Esophagus squamous epithelium (tissue), 5 donors: Measurements from ENCODE around the gene RPL28. TPM values are rescaled to one million over a fixed set of nuclear protein-coding genes. Genes with fewer than 3 reads are reported as not detected.

ENCODE experiments used
- DNase-seq: peaks from one replicate; lab custom pipeline; 2025; lab: John Stamatoyannopoulos, UW
- H3K27ac ChIP-seq, 4 donors: fragments of 200-600 bp; sonication (generic); one replicate each; pipeline ENCODE4 v1.5.1; 2016 to 2019; ENCODE audit warnings: mild to moderate bottlenecking in 1 of 4
- H3K27me3 ChIP-seq, 4 donors: fragments of 200-600 bp; sonication (generic); 1 replicate in 3 of 4; 2 replicates in 1 of 4; pipeline versions ENCODE4 v1.5.1 to v1.6.0; 2017 to 2021; ENCODE audit warnings: antibody characterized with exemption in 1 of 4
- H3K36me3 ChIP-seq, 3 donors: fragments of 200-600 bp; sonication (generic); one replicate each; pipeline ENCODE4 v1.5.1; 2016 to 2019
- H3K4me1 ChIP-seq, 3 donors: fragments of 200-600 bp; sonication (generic); one replicate each; pipeline ENCODE4 v1.5.1; 2017 to 2019
- H3K4me3 ChIP-seq, 4 donors: fragments of 200-600 bp; sonication (generic); 1 replicate in 3 of 4; 2 replicates in 1 of 4; pipeline ENCODE4 v1.5.1; 2016 to 2019; ENCODE audit warnings: mild to moderate bottlenecking in 2 of 4, moderate library complexity in 1 of 4
- H3K9me3 ChIP-seq, 3 donors: fragments of 200-600 bp; sonication (generic); one replicate each; pipeline ENCODE4 v1.5.1; 2016 to 2019
- POLR2A ChIP-seq, 4 donors: fragments of 450-650 bp; IDR thresholded peaks; one replicate each; pipeline ENCODE4 v1.6.1; 2017; ENCODE audit warnings: antibody characterized with exemption in 4 of 4, mild to moderate bottlenecking in 4 of 4, moderate library complexity in 3 of 4
- WGBS, 2 donors: methylation state at CpG; one replicate each; pipeline ENCODE4 v1.1.5; 2018; 5-methylcytosine and 5-hydroxymethylcytosine counted together
- intact Hi-C: fragments of 100-400 bp; cut with DNase I; formaldehyde crosslinking; loops from one replicate; pipeline ENCODE4 v1.15.0; 2022
- total RNA-seq, 4 donors: library from RNA; depleted of rRNA; stranded (reverse); fragments of >200 nt; gene quantifications; one replicate each; pipeline ENCODE4 v1.1.0, GENCODE V29; 2016
- TF ChIP-seq, protein P1 (sequence below), 6 experiments: fragments of 450-650 bp in 4 of 6; fragments of 200-600 bp in 2 of 6; sonication (generic) in 2 of 6; IDR thresholded peaks; one replicate each; pipeline ENCODE4 v1.5.1; 2016 to 2019; ENCODE audit warnings: antibody characterized with exemption in 6 of 6, mild to moderate bottlenecking in 4 of 6, moderate library complexity in 4 of 6
- donor health status: DM: yes; HTN: yes; CAD: no.

RPL28 gene
- total RNA-seq: 100 to 1,000 TPM; 395 to 866 (median 753) TPM

- peak; percentile 88 for DNase-seq
- peak within 1 kb of the TSS; percentile 74 to 97 (median 88) for H3K4me3 ChIP-seq
- H3K9me3 ChIP-seq: no peaks in the 10 kb centered on the region
- H3K36me3 ChIP-seq: peaks cover 6 to 46% (median 22%) of the 10 kb centered on the region in 3 donors
- H3K4me1 ChIP-seq: peaks cover 34 to 74% (median 56%) of the 10 kb centered on the region in 3 donors
- TF ChIP-seq, protein P1, sequence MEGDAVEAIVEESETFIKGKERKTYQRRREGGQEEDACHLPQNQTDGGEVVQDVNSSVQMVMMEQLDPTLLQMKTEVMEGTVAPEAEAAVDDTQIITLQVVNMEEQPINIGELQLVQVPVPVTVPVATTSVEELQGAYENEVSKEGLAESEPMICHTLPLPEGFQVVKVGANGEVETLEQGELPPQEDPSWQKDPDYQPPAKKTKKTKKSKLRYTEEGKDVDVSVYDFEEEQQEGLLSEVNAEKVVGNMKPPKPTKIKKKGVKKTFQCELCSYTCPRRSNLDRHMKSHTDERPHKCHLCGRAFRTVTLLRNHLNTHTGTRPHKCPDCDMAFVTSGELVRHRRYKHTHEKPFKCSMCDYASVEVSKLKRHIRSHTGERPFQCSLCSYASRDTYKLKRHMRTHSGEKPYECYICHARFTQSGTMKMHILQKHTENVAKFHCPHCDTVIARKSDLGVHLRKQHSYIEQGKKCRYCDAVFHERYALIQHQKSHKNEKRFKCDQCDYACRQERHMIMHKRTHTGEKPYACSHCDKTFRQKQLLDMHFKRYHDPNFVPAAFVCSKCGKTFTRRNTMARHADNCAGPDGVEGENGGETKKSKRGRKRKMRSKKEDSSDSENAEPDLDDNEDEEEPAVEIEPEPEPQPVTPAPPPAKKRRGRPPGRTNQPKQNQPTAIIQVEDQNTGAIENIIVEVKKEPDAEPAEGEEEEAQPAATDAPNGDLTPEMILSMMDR (IDR thresholded peaks at IDR 0.05): peak in 3 of 6 experiments; percentile 7 to 24 (median 9)
- peak; percentile 72 to 100 (median 98) for TF ChIP-seq POLR2A (IDR thresholded peaks at IDR 0.05)
- WGBS, 2 donors: 0 to 1% methylated on average over 35 to 41 of the region's 68 CpGs
- intact Hi-C loops: no loop called here
- no peaks in the 10 kb centered on the region for H3K27me3 ChIP-seq
- H3K27ac ChIP-seq: peak within 1 kb of the TSS; percentile 86 to 97 (median 93)
Measured at GRCh38 chr19:55385724-55386492, at the start of gene RPL28. TSS of gene RPL28 (plus strand) at chr19:55385932. CDS start at chr19:55386358, 426 bp downstream.

GRCh38 chr19:55336101-55336500 is 49.6 kb upstream of the RPL28 start:
- Histone ChIP-seq H3K4me1 (peaks cover 11 to 22% (median 13%) of the 10 kb centered on the region in 3 donors), H3K27ac (no peak overlapping the region), H3K36me3 (no peaks in the 10 kb centered on the region), H3K4me3 (no peak overlapping the region), H3K9me3 (no peaks in the 10 kb centered on the region), H3K27me3 (peaks cover 0 to 37% (median 0%) of the 10 kb centered on the region in 4 donors)
- TF ChIP-seq, protein P1 (IDR thresholded peaks at IDR 0.05): no peak
- TF ChIP-seq POLR2A (IDR thresholded peaks at IDR 0.05): no peak
- 39% methylated on average over 7 of the region's 7 CpGs for WGBS, 2 donors
- intact Hi-C loops: no loop called here
- DNase-seq: no peak

DNA sequence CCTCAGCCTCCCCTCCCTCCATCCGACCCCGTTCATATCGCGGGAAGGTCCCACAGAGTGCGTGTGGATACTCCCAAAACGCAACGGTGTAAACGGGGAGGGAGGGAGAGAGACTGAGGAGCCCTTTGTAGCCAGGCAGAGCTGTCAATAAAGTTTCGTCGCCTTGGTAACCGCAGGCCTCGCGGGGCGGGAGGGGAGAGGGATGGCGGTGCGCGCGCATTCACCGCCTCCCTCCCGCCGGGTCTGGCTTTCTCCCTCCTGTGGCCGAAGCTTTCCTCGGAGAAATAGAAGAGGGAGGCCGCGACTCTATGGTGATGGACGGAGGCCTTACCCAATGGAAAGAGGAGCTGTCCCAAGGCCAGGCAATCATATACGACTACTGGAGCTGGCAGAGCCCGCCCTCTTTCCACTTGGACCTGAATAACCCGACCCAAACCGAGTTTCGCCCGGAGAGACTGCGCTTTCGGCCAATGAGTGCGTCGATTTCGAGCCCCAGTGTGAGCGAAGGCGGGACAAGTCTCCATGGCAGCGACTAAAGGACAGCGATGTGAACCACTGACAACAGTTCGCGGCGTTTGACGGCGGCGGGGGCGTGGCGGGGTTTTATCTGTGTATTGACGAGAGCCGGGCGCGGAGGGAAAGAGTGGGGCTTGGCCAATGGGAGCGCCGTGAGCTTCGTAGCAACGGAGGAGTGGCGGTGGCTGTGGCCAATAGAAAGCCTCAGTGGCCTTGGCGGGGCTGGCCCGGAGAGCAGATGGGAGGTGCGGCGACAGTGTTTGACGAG is 46.4 kb upstream of the RPL28 start, which contains the start of gene KMT5C:
Gene KMT5C, plus strand, starts transcription at position 772 of the 784 bp plus-strand sequence. CDS start 2,061 bp downstream, outside the sequence.
- DNase-seq: peak; percentile 100
- H3K27me3 ChIP-seq: peaks cover 0 to 11% (median 0%) of the 10 kb centered on the region in 4 donors
- no peaks in the 10 kb centered on the region for H3K9me3 ChIP-seq
- TF ChIP-seq, protein P1 (IDR thresholded peaks at IDR 0.05): peak in 5 of 6 experiments; percentile 23 to 63 (median 51)
- peak in 3 of 4 donors; percentile 28 to 95 (median 94) for TF ChIP-seq POLR2A (IDR thresholded peaks at IDR 0.05)
- H3K4me1 ChIP-seq: peaks cover 18 to 43% (median 20%) of the 10 kb centered on the region in 3 donors
- peaks cover 3 to 25% (median 8%) of the 10 kb centered on the region in 3 donors for H3K36me3 ChIP-seq
- intact Hi-C loops: no loop called here
- peak within 1 kb of the TSS; percentile 94 to 96 (median 96) for H3K27ac ChIP-seq
- 0% methylated on average over 27 to 35 of the region's 63 CpGs for WGBS, 2 donors
- peak within 1 kb of the TSS; percentile 65 to 81 (median 74) for H3K4me3 ChIP-seq

GRCh38 chr19:55339889-55340783 is 45.6 kb upstream of the RPL28 start:
- WGBS, 2 donors: 1 to 6% methylated on average over 18 to 31 of the region's 44 CpGs
- no peak for DNase-seq
- peak in 1 of 4 donors; percentile 97 for TF ChIP-seq POLR2A (IDR thresholded peaks at IDR 0.05)
- TF ChIP-seq, protein P1 (IDR thresholded peaks at IDR 0.05): no peak
- H3K27ac ChIP-seq: peak overlapping the region; percentile 92 to 96 (median 96)
- H3K27me3 ChIP-seq: peaks cover 0 to 9% (median 0%) of the 10 kb centered on the region in 4 donors
- no peaks in the 10 kb centered on the region for H3K9me3 ChIP-seq
- peaks cover 3 to 25% (median 8%) of the 10 kb centered on the region in 3 donors for H3K36me3 ChIP-seq
- H3K4me3 ChIP-seq: peak overlapping the region; percentile 65 to 81 (median 74)
- peaks cover 18 to 48% (median 20%) of the 10 kb centered on the region in 3 donors for H3K4me1 ChIP-seq
- intact Hi-C loops: no loop called here
